ENCODE data around the gene HMGB1. TPM values are rescaled to one million over a fixed set of nuclear protein-coding genes. Genes with fewer than 3 reads are reported as not detected.
A peak's percentile ranks its signal among the peaks of the same experiment; 100 is the strongest.

HMGB1 gene
- total RNA-seq, 2 donors from 2014 or later, result 264 to 274 TPM

GRCh38 chr13:30429235-30429634, 36.5 kb downstream of the HMGB1 start:
- Histone ChIP-seq H3K4me3 (no peak overlapping the region), H3K27me3 (replicated peaks; ENCODE audit: insufficient read depth) (no peaks in the 10 kb centered on the region), H3K4me1 (replicated peaks) (no peaks in the 10 kb centered on the region), H3K27ac (no peak overlapping the region), H3K9me3 (no peaks in the 10 kb centered on the region), H3K36me3 (no peaks in the 10 kb centered on the region)
- intact Hi-C loops (cut with DNase I), result loop anchor here (10.0 kb wide), 2 partner anchors 124 to 436 kb away; partner anchors contain the start of gene KATNAL1
- WGBS, result 90% methylated on average over 3 of the region's 3 CpGs
- TF ChIP-seq, protein P1, sequence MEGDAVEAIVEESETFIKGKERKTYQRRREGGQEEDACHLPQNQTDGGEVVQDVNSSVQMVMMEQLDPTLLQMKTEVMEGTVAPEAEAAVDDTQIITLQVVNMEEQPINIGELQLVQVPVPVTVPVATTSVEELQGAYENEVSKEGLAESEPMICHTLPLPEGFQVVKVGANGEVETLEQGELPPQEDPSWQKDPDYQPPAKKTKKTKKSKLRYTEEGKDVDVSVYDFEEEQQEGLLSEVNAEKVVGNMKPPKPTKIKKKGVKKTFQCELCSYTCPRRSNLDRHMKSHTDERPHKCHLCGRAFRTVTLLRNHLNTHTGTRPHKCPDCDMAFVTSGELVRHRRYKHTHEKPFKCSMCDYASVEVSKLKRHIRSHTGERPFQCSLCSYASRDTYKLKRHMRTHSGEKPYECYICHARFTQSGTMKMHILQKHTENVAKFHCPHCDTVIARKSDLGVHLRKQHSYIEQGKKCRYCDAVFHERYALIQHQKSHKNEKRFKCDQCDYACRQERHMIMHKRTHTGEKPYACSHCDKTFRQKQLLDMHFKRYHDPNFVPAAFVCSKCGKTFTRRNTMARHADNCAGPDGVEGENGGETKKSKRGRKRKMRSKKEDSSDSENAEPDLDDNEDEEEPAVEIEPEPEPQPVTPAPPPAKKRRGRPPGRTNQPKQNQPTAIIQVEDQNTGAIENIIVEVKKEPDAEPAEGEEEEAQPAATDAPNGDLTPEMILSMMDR (IDR thresholded peaks at IDR 0.05), result no peak
- no peak for DNase-seq (ENCODE audit: low spot score)

GRCh38 chr13:30423891-30424290, 41.8 kb downstream of the HMGB1 start:
- DNase-seq (ENCODE audit: low spot score), result no peak
- H3K27me3 ChIP-seq (replicated peaks; ENCODE audit: insufficient read depth), result no peaks in the 10 kb centered on the region
- TF ChIP-seq POLR2AphosphoS5 (IDR thresholded peaks at IDR 0.05) (no peak), POLR2A (IDR thresholded peaks at IDR 0.05) (no peak)
- TF ChIP-seq, protein P1 (IDR thresholded peaks at IDR 0.05), result no peak
- H3K36me3 ChIP-seq, result no peaks in the 10 kb centered on the region
- no peaks in the 10 kb centered on the region for H3K9me3 ChIP-seq
- 76% methylated on average over 3 of the region's 3 CpGs for whole genome bisulfite sequencing
- intact Hi-C loops (cut with DNase I), result loop anchor here (2.0 to 10.0 kb wide), 4 partner anchors 15 to 441 kb away; partner anchors contain the start of genes KATNAL1 and USPL1
- H3K27ac ChIP-seq, result no peak overlapping the region
- no peaks in the 10 kb centered on the region for H3K4me1 ChIP-seq (replicated peaks)
- H3K4me3 ChIP-seq, result no peak overlapping the region

DNA sequence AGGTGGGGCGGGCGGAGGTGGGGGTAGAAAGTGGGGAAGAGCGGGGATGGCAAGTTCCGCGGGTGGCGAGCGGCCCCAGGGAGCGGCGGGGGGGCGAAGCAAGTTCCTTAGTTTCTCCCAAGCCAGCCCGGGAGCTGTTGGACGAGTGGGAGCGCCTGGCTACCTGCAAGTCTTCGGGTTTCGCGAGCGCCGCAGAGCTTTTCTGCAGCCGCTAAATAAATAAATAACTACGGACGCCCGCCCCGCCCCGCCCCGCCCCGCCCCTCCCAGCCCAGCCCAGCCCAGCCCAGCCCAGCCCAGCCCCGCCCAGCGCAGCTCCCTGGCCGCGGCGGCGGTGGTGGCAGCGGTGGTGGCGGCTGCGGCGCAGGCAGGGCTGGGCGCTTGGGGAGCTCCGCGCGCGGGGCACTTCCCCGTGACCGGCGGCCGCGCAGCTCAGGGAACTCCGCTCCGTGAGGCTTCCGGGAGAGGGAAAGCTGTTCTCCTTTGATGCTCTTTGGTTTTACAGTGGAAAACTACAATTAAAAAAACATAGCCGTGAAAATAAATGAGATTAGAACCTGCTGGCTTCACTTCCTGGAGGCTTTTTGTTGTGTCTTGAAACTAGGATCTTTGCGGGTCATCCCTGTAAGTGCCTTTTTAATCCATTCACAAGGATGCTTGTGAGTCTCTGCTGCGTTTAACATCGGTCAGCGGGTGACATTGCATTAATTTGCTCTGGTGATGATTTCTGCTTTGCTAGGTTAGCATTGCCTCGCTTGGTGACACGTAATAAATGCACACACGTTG, 43.5 kb downstream of the HMGB1 start, which contains the start of gene UBE2L5:
UBE2L5 (plus strand) TSS at position 440 of the 786 bp plus-strand sequence. CDS start 5,498 bp downstream, outside the sequence.
- WGBS, result 1% methylated on average over 42 of the region's 57 CpGs
- Histone ChIP-seq H3K4me1 (replicated peaks) (no peaks in the 10 kb centered on the region), H3K27ac (peak within 1 kb of the TSS; percentile 96 to 98), H3K27me3 (replicated peaks; ENCODE audit: insufficient read depth) (no peaks in the 10 kb centered on the region), H3K4me3 (peak within 1 kb of the TSS; percentile 41 to 54), H3K36me3 (no peaks in the 10 kb centered on the region), H3K9me3 (no peaks in the 10 kb centered on the region)
- intact Hi-C loops (cut with DNase I), result loop anchor here (2.0 to 10.0 kb wide), 4 partner anchors 13 to 443 kb away; partner anchors contain the start of genes KATNAL1 and USPL1
- TF ChIP-seq POLR2A (IDR thresholded peaks at IDR 0.05) (peak; percentile 79), POLR2AphosphoS5 (IDR thresholded peaks at IDR 0.05) (peak; percentile 23)
- TF ChIP-seq, protein P1 (IDR thresholded peaks at IDR 0.05), result no peak
- peak; percentile 82 for DNase-seq (ENCODE audit: low spot score)

DNA sequence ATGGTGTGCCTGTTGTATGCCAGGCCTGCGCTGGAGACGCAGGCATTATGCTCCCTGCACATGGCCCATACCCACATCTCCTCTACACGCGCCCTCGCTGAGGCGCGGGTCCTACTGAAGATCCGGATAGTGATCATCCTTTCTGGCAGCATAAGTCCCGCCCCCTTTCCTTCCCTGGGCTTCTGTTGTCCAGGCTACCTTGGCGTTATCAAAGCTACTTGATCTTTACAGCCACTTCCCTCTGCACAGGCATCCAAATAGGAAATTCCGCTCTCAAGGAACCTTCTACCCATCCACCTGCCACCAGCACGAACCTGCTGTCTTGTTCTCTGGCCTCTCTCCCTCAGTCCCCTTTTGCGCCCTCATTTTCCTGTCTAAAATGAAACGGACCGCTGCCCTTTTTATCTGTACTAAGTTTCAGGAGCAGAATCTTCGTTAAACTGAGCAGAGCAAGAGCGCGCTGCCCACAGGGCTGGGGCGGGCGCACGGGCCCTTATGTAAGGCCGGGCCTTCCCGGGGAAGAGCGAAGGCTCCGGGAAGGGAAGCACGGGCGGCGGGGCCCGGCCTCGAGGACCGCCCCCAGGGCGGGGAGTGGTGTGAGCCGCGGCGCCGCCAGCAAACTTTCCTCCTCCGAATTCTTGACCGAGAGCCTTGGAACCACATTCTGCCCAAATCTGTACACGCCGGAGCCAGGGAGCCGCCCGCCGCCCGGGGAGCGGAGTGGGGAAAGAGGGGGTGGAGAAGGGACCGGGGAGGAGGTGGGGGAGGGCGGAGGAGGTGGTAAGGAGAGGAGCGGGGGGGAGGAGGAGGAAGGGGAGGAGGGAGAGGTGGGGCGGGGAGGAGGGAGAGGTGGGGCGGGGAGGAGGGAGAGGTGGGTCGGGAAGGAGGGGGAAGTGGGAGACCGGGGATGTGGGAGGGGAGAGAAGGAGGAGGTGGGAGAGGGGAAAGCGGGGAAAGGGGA, 44.4 kb downstream of the HMGB1 start:
- Histone ChIP-seq H3K4me3 (peak overlapping the region; percentile 41 to 54), H3K4me1 (replicated peaks) (no peaks in the 10 kb centered on the region), H3K27me3 (replicated peaks; ENCODE audit: insufficient read depth) (no peaks in the 10 kb centered on the region), H3K27ac (peak overlapping the region; percentile 96 to 98), H3K9me3 (no peaks in the 10 kb centered on the region), H3K36me3 (no peaks in the 10 kb centered on the region)
- intact Hi-C loops (cut with DNase I), result loop anchor here (2.0 to 10.0 kb wide), 5 partner anchors 13 to 443 kb away; partner anchors contain the start of genes HMGB1, KATNAL1 and USPL1
- 3% methylated on average over 47 of the region's 53 CpGs for WGBS
- DNase-seq (ENCODE audit: low spot score), result peak; percentile 72
- TF ChIP-seq POLR2AphosphoS5 (IDR thresholded peaks at IDR 0.05) (peak; percentile 53), POLR2A (IDR thresholded peaks at IDR 0.05) (peak; percentile 49)
- TF ChIP-seq, protein P1 (IDR thresholded peaks at IDR 0.05), result no peak
